Motor neuron (in vitro differentiated cells): ENCODE data around the gene TBCE. TPM values are rescaled to one million over a fixed set of nuclear protein-coding genes. Genes with fewer than 3 reads are reported as not detected.
"Not testable (repeated sequence)": the region's sequence is repeated elsewhere in the genome, so short reads cannot be mapped to it uniquely, and the experiment has no call there.

Experiments used
- ATAC-seq, 8 experiments: fragments of 200-7000 bp; cut with Tn5 transposase; replicated peaks in 6 of 8; 2 replicates each; pipeline ENCODE4 v1.8.0; 2021; ENCODE audit warnings: mild to moderate bottlenecking in 8 of 8, moderate library complexity in 8 of 8
- H3K27ac ChIP-seq, 2 donors: fragments of 250-450 bp; sonication (Bioruptor Pico); 2 replicates each; pipeline ENCODE4 v1.9.0; 2021; ENCODE audit warnings: antibody characterized with exemption in 2 of 2, mild to moderate bottlenecking in 2 of 2, moderate library complexity in 1 of 2
- H3K4me1 ChIP-seq, 2 donors: fragments of 250-450 bp; sonication (Bioruptor Pico); replicated peaks in 1 of 2; 2 replicates each; pipeline ENCODE4 v1.6.1; 2021; ENCODE audit warnings: antibody characterized with exemption in 2 of 2, mild to moderate bottlenecking in 2 of 2, moderate library complexity in 1 of 2
- H3K4me3 ChIP-seq, 5 donors: fragments of 250-450 bp; sonication (Bioruptor Pico); 2 replicates each; pipeline ENCODE4 v1.9.0; 2021; ENCODE audit warnings: antibody characterized with exemption in 5 of 5, mild to moderate bottlenecking in 5 of 5, moderate library complexity in 4 of 5
- WGBS, 10 experiments: fragments of 450-650 bp; shearing (Covaris generic); methylation state at CpG; one replicate each; pipeline ENCODE4 v1.0.0; 2022; 5-methylcytosine and 5-hydroxymethylcytosine counted together
- in situ Hi-C, 9 experiments: fragments of 400-800 bp; cut with MboI; loops; one replicate each; pipeline ENCODE4 v1.15.0; 2021; ENCODE audit warnings: low sequenced_read_pairs in 9 of 9, low pct_unique_long_range_greater_than_20kb in 2 of 9; ENCODE audit not compliant: unreplicated experiment in 9 of 9
- total RNA-seq, 8 experiments: library from RNA; unstranded; fragments of 300-600 nt; gene quantifications; 2 replicates each; pipeline versions ENCODE4 v1.2.3 to v1.2.4, GENCODE V29; 2022

TBCE gene
- total RNA-seq, 8 experiments from 2014 or later: 22.8 to 54.1 (median 33.8) TPM

DNA sequence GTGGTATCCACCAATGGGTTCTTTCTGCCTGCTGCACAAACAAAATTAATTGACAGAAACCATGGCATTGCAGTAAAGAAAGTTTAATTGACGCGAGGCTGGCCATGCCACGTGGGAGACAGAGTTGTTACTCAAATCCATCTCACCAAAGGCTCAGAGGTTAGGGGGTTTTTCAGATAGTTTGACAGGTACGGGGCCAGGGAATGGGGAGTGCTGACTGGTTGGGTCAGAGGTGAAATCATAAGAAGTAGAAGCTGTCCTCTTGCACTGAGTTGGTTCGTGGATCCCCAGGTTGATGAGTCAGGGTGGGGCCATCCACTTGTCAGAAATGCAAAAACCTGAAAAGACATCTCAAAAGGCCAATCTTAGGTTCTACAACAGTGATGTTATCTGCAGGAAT is 941 bp upstream of the TBCE start:
- Histone ChIP-seq H3K4me1 (peaks cover 3 to 8% of the 10 kb centered on the region in 2 donors), H3K4me3 (no peak overlapping the region), H3K27ac (peak overlapping the region in 1 of 2 donors; percentile 37)
- no peak for ATAC-seq
- in situ Hi-C loops: no loop called here
- 60 to 100% (median 91%) methylated on average over 1 to 5 of the region's 5 CpGs; no CpG with 5 or more reads in 1 of the 10 experiments for WGBS, 10 experiments

DNA sequence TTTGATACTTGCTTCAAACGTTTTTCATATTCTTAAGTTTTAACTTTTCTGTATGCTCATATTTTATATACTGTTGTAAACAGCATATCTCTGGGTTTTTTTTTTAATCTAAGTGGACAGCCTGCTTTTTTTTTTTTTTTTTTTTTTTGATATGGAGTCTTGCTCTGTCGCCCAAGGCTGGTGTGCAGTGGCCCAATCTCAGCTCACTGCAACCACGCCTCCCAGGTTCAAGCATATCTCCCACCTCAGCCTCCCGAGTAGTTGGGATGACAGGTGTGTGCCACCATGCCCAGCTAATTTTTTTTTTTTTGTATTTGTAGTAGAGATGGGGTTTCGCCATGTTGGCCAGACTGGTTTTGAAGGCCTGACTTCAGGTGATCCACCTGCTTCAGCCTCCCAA is 1.2 kb downstream of the TBCE start:
- in situ Hi-C loops: no loop called here
- peak overlapping the region in 3 of 5 donors; percentile 61 to 88 (median 70) for H3K4me3 ChIP-seq
- H3K4me1 ChIP-seq: peaks cover 3 to 8% of the 10 kb centered on the region in 2 donors
- ATAC-seq: no peak
- no peak overlapping the region for H3K27ac ChIP-seq
- WGBS, 10 experiments: 29 to 100% (median 73%) methylated on average over 1 to 5 of the region's 5 CpGs

DNA sequence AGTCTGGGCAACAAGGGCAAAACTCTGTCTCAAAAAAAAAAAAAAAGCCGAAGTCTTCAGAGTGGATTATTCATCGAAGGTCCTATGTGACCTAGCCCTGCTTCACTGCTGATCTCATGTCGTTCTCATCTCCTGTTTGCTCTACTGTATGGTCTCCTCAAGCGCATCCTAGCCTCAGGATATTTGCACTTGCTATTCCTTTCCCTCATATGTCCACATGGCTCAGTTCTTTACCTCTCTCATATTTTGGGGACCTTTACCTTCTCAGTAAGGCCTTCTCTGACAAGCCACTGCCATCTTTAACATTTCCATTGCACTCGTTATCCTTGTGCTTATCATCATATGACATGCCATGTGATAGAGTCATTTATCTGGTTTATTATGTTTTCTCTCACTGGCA is 2.6 kb downstream of the TBCE start:
- ATAC-seq: no peak
- H3K4me3 ChIP-seq: no peak overlapping the region
- WGBS, 10 experiments: 88 to 100% (median 98%) methylated on average over 1 to 5 of the region's 5 CpGs; no CpG with 5 or more reads in 1 of the 10 experiments
- H3K27ac ChIP-seq: no peak overlapping the region
- peaks cover 3 to 8% of the 10 kb centered on the region in 2 donors for H3K4me1 ChIP-seq
- in situ Hi-C loops: no loop called here

DNA sequence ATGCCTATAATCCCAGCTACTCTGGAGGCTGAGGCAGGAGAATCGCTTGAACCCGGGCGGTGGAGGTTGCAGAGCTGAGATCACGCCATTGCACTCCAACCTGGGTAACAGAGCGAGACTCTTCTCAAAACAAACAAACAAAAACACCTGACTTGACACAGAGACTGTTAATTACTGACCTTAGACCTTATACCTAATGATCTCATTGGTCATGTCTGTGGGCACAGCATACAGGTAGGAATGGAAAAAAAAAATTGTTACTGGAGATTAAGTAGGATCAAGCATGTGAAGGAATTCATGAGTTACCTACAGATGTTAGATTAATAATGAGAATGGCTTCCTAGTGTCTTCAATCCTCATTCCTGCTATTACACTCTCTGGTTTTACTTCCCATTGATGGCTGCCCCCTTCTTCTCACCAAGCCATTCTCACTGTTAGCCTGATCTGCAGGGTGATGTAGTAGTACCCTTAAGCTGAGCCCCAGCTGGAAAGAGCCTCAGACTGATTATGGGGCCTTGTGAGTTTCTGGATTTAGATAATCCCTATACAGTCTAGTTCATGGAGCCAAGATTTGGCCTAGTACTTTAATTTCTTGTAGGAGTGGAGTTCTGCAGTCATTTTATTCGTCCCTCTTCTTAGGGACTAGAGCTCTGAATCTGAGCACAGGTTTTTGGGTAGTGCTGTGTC is 8.8 kb downstream of the TBCE start:
- WGBS, 10 experiments: 80 to 100% (median 100%) methylated on average over 1 to 6 of the region's 6 CpGs; no CpG with 5 or more reads in 4 of the 10 experiments
- no peak overlapping the region for H3K4me3 ChIP-seq
- H3K27ac ChIP-seq: no peak overlapping the region
- no peaks in the 10 kb centered on the region for H3K4me1 ChIP-seq
- in situ Hi-C loops: no loop called here
- ATAC-seq: no peak

DNA sequence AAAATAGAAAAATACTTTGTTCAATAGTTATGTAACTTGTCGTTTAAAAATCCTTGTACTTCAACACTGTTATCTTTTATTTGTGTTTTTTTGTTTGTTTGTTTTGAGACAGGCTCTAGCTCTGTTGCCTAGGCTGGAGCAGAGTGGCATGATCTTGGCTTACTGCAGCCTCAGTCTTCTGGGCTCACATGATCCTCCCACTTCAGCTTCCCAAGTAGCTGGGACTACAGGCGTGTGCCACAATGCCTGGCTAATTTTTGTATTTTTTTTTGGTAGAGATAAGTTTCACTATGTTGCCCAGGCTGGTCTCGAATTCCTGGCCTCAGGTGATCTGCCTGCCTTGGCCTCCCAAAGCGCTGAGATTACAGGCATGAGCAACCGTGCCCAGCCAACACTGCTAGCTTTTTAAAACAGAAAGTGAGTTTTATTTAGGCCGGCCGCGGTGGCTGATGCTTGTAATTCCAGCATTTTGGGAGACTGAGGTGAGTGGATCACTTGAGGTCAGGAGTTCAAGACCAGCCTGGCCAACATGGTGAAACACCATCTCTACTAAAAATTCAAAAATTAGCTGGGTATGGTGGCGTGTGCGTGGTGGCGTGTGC is 11.0 kb downstream of the TBCE start:
- H3K4me3 ChIP-seq, H3K27ac ChIP-seq, H3K4me1 ChIP-seq, ATAC-seq, in situ Hi-C loops: not testable (repeated sequence)
- WGBS, 10 experiments: 83 to 100% (median 95%) methylated on average over 1 to 11 of the region's 11 CpGs

DNA sequence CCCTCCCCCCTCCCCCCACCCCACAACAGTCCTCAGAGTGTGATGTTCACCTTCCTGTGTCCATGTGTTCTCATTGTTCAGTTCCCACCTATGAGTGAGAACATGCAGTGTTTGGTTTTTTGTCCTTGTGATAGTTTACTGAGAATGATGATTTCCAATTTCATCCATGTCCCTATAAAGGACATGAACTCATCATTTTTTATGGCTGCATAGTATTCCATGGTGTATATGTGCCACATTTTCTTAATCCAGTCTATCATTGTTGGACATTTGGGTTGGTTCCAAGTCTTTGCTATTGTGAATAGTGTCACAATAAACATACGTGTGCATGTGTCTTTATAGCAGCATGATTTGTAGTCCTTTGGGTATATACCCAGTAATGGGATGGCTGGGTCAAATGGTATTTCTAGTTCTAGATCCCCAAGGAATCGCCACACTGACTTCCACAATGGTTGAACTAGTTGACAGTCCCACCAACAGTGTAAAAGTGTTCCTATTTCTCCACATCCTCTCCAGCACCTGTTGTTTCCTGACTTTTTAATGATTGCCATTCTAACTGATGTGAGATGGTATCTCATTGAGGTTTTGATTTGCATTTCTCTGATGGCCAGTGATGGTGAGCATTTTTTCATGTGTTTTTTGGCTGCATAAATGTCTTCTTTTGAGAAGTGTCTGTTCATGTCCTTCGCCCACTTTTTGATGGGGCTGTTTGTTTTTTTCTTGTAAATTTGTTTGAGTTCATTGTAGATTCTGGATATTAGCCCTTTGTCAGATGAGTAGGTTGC is 14.9 kb downstream of the TBCE start:
- H3K27ac ChIP-seq, H3K4me3 ChIP-seq, H3K4me1 ChIP-seq, ATAC-seq, in situ Hi-C loops: not testable (repeated sequence)
- no CpG with 5 or more reads among the region's 3 CpGs for WGBS, 10 experiments

DNA sequence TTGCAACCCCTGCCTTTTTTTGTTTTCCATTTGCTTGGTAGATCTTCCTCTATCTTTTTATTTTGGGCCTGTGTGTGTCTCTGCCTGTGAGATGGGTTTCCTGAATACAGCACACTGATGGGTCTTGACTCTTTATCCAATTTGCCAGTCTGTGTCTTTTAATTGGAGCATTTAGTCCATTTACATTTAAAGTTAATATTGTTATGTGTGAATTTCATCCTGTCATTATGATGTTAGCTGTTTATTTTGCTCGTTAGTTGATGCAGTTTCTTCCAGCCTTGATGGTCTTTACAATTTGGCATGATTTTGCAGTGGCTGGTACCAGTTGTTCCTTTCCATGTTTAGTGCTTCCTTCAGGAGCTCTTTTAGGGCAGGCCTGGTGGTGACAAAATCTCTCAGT is 18.4 kb downstream of the TBCE start:
- H3K4me3 ChIP-seq, H3K4me1 ChIP-seq, in situ Hi-C loops, ATAC-seq, H3K27ac ChIP-seq: not testable (repeated sequence)
- WGBS, 10 experiments: 100% methylated on average over 1 of the region's 1 CpG; no CpG with 5 or more reads in 8 of the 10 experiments

DNA sequence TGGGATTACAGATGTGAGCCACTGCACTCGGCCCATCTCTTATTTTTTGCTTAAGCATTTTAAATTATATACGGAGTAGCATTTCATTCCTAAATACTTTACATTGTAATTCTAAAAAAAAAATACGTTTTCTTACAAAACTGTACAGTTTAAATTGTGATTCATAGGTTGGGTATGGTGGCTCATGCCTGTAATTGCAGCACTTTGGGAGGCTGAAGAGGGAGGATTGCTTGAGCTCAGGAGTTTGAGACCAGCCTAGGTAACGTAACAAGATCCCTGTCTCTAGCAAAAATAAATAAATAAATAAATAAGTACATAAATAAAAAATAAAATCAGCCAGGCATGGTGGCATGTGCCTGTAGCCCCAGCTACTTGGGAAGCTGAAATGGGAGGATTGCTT is 24.6 kb downstream of the TBCE start:
- no peak for ATAC-seq
- in situ Hi-C loops: no loop called here

DNA sequence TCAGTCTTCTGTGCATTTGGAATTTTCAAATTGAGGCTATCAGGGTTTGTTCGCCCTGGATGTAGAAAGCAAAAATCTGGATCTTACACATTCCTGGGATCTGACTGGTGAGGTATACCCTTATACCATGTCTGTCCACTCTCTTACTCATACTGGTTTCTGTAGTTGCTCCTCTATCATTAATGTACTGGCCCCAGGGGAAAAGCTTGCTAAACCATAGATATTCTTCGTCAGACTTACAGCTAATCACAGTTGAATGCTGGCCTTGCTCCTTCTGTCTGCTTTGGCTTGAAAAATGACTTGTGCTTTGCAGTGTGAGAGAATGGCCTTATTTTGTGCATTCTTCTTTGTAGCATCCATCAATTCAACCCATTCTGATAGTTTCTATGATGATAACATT is 30.5 kb downstream of the TBCE start:
- H3K4me3 ChIP-seq: no peak overlapping the region
- no peaks in the 10 kb centered on the region for H3K4me1 ChIP-seq
- H3K27ac ChIP-seq: peak overlapping the region in 1 of 2 donors; percentile 17
- in situ Hi-C loops: no loop called here
- peak in 6 of 8 experiments; percentile 22 to 70 (median 40) for ATAC-seq
- 0 to 94% (median 72%) methylated on average over 1 to 2 of the region's 2 CpGs for WGBS, 10 experiments

More for the DNA sequence above, 24.6 kb downstream of the TBCE start:
- Histone ChIP-seq H3K4me1 (no peaks in the 10 kb centered on the region), H3K27ac (no peak overlapping the region), H3K4me3 (no peak overlapping the region)
- 78 to 100% (median 98%) methylated on average over 1 to 4 of the region's 4 CpGs for WGBS, 10 experiments

DNA sequence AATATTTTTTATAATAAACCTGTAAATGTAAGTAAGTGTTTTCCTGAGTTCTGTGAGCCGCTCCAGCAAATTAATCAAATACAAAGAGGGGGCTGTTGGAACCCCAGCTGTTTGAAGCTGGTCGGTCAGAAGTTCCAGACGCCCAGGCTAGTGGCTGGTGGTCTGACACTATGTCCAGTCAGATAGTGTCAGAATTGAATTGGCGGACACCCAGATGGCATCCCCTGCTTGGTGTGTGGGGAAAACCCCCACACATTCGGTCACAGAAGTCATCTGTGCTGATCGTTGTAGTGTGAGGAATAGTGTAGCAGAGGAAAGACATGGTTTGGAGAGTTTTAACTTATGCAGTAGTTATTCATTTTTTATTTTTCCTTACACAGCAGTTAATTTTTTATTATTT is 32.4 kb downstream of the TBCE start:
- in situ Hi-C loops: loop anchor here in 1 of 9 experiments (25.0 kb wide), 1 partner anchor 187 kb away; no protein-coding TSS in a partner anchor
- no peak overlapping the region for H3K27ac ChIP-seq
- no peak overlapping the region for H3K4me3 ChIP-seq
- ATAC-seq: no peak
- 50 to 90% (median 69%) methylated on average over 1 to 6 of the region's 6 CpGs; no CpG with 5 or more reads in 2 of the 10 experiments for WGBS, 10 experiments
- no peaks in the 10 kb centered on the region for H3K4me1 ChIP-seq

DNA sequence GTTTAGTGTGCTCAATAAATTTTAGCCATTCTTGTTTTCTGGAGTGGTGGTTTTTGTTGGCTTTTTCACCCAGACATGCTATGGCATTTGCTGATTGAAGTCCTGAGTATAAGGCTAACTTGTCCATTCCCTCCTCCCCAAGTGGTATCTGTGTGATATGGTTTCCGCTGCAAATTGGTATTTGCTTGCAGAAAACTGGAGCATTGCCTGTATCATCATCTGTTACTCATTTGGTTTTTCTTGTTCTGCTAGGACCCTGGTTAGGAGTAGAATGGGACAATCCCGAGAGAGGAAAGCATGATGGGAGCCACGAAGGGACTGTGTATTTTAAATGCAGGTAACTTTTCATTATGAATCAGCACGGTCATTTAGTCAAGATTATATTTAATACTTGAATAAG is 34.0 kb downstream of the TBCE start:
- in situ Hi-C loops: loop anchor here in 1 of 9 experiments (25.0 kb wide), 1 partner anchor 189 kb away; no protein-coding TSS in a partner anchor
- 19 to 100% (median 77%) methylated on average over 1 to 4 of the region's 4 CpGs; no CpG with 5 or more reads in 1 of the 10 experiments for WGBS, 10 experiments
- H3K4me3 ChIP-seq: no peak overlapping the region
- ATAC-seq: no peak
- no peak overlapping the region for H3K27ac ChIP-seq
- H3K4me1 ChIP-seq: no peaks in the 10 kb centered on the region

DNA sequence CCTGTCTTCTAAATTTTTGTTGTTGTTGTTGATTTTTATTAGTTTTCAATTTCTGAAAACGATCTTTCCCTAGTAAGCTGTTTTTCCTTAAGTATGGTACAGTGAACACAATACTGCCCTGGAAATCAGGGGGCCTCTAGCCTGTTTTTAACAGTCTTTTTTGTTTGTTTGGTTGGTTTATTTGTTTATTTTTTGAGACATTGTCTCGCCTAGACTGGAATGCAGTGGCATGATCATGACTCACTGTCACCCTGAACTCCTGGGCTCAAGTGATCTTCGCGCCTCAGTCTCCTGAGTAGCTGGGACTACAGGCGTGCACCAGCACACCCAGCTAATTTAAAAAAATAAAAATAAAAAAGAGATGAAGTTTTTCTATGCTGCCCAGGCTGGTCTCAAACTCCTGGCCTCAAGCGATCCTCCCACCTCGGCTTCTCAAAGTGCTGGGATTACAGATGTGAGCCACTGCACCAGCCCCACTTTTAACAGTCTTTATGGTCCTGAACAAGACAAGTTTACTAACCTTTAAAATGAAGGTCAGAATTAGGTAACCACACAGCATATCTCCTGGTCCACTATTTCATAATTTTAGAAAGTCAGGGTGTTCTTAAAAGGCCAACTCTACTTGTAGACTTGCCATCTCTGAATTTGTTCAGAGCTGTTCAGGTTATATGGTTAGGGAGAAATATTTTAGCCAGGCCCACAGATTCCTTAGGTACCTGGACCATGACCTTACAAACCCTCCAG is 35.4 kb downstream of the TBCE start:
- H3K27ac ChIP-seq: no peak overlapping the region
- WGBS, 10 experiments: 82 to 100% (median 91%) methylated on average over 2 to 7 of the region's 7 CpGs; no CpG with 5 or more reads in 1 of the 10 experiments
- no peaks in the 10 kb centered on the region for H3K4me1 ChIP-seq
- in situ Hi-C loops: loop anchor here in 1 of 9 experiments (25.0 kb wide), 1 partner anchor 190 kb away; no protein-coding TSS in a partner anchor
- no peak overlapping the region for H3K4me3 ChIP-seq
- ATAC-seq: peak in 2 of 8 experiments; percentile 9 to 12
